HG02884 (cell line): Measurements from ENCODE around the gene ADCY9.

Experiments used
- ATAC-seq: cut with Tn5 transposase; IDR thresholded peaks from one replicate; pipeline ENCODE4 v1.9.1; 2021; ENCODE audit warnings: mild to moderate bottlenecking, moderate library complexity; ENCODE audit not compliant: unreplicated experiment

The ADCY9 gene

GRCh38 chr16:4096509-4096908 lies 19.7 kb downstream of the ADCY9 start:
- ATAC-seq, result no peak

- ATAC-seq, result no peak
These were observed 22.0 kb downstream of the ADCY9 start for GRCh38 chr16:4094127-4094773.

- ATAC-seq, result no peak
These were observed 22.6 kb downstream of the ADCY9 start for GRCh38 chr16:4093495-4094126.

GRCh38 chr16:4092547-4093265 lies 23.5 kb downstream of the ADCY9 start:
- no peak for ATAC-seq

DNA sequence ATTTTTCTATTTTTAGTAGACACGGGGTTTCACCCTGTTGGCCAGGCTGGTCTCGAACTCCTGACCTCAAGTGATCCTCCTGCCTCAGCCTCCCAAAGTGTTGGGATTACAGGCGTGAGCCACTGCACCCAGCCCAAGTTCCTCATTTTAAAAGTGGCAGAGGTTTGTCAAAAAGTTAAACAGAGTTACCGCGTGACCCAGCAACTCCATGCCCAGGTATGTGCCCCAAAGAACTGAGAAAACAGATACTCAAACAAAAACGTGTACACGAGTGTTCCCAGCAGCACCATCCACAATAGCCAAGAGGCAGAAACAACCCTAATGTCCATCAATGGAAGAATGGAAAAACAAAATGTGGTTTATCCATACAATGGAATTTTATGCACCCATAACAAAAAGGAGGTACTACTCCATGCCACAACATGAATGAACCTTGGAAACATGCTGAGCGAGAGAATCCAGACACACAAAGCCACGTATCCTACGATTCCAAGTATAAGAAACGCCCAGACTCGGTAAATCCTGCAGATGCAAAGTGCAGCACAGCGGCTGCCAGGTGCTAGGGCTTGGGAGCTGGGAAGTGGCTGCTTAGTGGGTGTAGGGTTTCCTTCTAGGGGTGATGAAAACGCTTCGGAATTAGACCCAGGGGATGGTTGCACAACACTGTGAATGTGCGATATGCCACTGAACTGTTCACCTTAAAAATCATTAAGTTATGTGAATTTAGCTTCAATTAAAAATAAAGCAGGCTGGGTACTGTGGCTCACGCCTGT lies 24.8 kb downstream of the ADCY9 start:
- ATAC-seq, result no peak

- no peak for ATAC-seq
These were observed 25.8 kb downstream of the ADCY9 start for GRCh38 chr16:4090351-4090851.

DNA sequence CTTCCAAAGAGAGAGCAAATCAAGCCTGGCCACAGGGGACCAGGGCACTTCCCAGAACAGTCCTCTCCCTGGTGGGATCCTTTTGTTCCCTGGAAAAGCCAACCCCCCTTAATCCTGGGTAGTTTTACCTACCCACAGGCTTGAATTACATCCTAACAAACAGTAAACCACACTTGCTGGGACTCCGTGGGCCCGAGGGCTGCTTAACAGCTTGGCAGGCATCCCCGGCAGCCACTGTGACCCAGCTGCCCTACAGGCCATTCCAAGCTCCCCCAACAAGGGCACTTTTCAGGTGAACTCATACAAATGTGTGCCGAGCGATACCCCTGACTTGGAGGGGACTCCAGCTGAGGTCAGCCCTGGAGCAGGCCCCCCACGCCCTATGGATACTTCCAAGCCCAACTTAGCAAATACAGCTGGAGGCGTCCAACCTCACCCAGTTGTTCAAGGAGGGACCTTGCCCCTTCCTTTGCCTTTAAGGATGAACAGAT lies 26.4 kb downstream of the ADCY9 start:
- ATAC-seq, result no peak

- ATAC-seq, result no peak
These were observed 26.9 kb downstream of the ADCY9 start for GRCh38 chr16:4089251-4089810.

GRCh38 chr16:4087990-4088577 lies 28.2 kb downstream of the ADCY9 start:
- ATAC-seq, result no peak

GRCh38 chr16:4087099-4087885 lies 28.9 kb downstream of the ADCY9 start:
- ATAC-seq, result no peak

DNA sequence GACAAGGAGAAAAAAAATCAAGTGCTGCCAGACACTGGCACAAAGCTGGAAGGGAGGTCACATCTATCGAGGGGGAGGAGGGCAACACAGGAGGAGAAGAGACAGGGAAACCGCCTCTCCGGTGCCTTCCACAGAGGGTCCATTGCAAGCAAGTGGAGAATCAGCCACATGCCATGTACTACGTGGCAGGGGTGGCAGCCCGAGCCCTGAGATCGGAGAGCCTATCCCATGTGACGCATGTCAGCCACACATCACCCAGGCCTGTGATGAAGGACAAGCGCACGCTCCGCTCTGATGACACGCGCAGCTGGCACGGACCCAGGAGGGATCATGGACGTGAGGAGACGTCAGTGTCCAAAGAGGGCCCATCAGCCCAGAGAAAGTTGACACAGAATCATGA lies 30.1 kb downstream of the ADCY9 start:
- no peak for ATAC-seq

DNA sequence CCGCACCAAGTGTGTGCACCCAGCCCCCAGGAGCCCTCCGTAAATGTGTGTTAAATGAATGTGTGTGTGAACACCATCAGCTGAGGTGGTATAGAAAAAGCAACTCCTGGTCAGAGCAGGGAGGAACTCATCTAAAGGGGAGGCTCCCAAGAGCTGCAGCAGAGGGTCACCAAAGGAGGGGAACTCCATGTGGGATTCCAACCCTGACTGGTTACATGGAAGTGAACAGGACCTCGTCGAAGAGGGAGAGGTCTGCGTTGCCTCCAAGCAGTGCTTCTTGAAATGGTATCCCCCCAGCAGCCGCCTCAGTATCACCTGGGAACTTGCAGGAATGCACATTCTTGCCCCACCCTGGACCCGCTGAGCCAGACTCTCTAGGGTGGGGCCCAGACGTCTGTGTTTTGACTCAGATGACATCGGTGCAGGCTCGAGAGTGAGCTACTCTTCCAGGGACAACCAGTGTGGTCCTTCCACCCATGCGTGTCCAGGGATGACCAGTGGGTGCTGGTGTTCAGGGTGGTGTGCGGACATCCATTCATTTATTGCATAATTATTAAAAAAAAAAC lies 30.8 kb downstream of the ADCY9 start:
- ATAC-seq, result no peak

DNA sequence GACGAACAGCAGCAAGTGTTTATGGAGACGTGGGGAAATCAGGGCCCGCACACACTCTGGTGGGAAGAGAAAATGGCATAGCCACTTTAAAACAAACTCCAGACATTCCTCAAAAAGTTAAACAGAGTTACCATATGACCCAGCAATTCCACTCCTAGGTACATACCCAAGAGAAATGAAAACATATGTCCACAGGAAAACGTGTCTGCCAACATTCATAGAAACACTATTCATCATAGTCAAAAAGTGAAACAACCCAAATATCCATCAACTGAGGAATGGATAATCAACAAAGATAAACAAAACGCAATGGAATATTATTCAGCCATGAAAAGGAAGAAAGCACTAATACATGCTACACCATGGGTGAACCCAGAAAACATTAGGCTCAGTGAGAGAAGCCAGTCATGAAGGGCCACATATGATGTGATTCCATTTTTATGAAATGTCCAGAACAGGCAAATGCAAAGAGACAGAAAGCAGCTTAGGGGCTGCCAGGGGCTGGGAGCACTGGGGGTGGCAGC lies 32.8 kb downstream of the ADCY9 start:
- ATAC-seq, result no peak

DNA sequence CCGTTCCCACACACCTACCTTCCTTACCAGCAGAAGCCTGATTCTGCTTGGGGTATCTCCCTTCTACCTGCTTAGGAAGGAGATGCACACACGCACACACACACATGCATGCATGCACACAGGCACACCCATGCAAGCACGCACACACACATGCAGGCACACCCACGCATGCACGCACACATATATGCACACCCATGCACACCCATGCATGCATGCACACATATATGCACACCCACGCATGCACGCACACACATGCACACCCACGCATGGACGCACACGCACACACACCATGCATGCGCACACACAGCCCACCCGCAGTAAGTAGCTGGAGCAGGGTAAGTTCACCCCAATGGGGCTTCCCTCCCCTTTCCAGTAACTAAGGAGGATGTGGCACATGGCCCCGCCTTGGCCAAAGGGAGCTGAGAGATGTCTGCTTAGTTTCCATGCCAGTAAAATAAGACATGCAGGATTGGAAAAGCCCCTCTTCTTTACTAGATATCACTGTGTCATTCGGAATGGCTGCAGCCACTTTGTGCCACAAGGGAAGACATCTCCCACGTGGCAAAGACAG lies 33.7 kb downstream of the ADCY9 start:
- no peak for ATAC-seq

DNA sequence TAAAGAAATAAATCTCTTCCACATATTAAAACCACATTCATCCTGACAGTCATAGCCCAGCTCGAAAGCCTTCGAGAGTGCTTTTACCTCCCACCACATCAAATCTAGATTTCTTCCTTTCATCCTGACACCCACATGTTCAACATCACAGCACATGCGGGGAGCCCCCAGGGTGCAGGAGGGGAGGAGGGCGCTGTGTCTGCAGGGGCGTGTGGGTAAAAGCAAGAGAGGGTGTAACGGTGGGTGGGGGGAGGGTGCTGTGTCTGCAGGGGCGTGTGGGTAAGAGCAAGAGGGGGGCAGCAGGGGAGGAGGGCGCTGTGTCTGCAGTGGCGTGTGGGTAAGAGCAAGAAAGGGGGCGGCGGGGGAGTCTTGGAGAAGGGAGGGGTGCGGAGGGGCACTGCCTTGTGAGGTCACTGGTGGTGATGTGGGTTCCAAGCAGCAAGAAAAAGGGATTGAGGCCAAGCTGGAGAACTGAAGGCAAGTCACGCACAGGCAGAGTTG lies 34.7 kb downstream of the ADCY9 start:
- ATAC-seq, result no peak

GRCh38 chr16:4081047-4081446 lies 35.2 kb downstream of the ADCY9 start:
- no peak for ATAC-seq

- no peak for ATAC-seq
These were observed 39.0 kb downstream of the ADCY9 start for GRCh38 chr16:4077174-4077649.

DNA sequence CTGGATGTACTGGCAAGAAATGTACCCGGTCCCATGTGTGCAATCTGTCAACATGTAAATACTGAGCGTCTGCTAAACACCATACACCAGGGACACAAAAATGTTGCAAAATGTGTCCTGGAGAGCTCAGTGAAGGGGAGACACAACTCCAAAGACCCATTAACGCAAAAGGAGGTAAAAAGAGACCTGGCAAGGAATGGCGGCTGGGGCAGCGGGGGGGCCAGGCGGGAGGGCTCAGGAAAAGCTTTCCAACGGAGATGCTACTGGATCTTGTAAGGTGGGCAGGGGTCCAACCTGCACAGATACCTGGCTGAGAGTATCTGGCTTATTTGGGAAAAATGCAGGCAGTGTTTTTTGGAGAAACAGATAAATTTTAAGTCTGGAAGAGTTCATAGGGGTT lies 40.7 kb downstream of the ADCY9 start:
- ATAC-seq, result no peak
